NK-92 (cell line): ENCODE measurements around the gene SLITRK5.

Experiments
- DNase-seq: peaks from one replicate; lab custom pipeline; 2025; ENCODE audit not compliant: unreplicated experiment; lab: John Stamatoyannopoulos, UW

SLITRK5 gene, protein sequence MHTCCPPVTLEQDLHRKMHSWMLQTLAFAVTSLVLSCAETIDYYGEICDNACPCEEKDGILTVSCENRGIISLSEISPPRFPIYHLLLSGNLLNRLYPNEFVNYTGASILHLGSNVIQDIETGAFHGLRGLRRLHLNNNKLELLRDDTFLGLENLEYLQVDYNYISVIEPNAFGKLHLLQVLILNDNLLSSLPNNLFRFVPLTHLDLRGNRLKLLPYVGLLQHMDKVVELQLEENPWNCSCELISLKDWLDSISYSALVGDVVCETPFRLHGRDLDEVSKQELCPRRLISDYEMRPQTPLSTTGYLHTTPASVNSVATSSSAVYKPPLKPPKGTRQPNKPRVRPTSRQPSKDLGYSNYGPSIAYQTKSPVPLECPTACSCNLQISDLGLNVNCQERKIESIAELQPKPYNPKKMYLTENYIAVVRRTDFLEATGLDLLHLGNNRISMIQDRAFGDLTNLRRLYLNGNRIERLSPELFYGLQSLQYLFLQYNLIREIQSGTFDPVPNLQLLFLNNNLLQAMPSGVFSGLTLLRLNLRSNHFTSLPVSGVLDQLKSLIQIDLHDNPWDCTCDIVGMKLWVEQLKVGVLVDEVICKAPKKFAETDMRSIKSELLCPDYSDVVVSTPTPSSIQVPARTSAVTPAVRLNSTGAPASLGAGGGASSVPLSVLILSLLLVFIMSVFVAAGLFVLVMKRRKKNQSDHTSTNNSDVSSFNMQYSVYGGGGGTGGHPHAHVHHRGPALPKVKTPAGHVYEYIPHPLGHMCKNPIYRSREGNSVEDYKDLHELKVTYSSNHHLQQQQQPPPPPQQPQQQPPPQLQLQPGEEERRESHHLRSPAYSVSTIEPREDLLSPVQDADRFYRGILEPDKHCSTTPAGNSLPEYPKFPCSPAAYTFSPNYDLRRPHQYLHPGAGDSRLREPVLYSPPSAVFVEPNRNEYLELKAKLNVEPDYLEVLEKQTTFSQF

DNA sequence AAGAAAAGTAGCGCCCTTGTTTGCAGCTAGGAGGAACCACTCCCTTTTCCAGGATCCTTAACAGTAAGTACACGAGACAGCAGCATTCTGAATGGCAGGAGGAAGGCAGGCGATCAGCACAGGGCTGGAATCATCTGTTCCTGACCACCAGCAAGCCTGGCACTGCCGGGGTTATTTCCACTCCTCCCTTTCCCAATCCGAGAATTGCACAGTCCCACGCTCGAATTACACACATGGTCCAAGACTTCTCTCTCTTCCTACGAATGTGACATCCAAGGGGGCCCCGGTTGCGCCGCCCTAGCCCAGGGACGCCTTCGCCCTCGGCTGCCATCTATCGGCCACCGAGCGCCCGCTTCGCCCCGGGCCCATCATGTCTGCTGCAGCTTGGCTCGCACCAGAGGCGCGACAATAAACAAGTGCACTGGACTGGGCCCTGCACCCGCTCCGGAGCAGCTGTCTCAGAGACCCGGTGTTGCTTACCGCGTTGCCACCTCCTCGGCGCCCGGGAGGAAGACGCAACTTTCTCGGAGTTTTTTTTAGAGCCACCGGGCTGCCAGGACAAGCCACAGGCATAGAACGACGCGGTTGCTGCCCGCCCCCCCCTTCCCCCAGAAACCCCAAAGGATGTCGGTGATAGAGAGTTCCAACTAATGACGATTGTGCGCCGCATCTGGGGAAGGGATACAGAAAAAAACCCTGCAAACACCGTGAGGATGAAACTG lies at the start of gene SLITRK5:
Gene SLITRK5 (plus strand): TSS at position 341 of the 722 bp plus-strand sequence. CDS start 4,018 bp downstream, outside the sequence.
- no peak for DNase-seq

DNA sequence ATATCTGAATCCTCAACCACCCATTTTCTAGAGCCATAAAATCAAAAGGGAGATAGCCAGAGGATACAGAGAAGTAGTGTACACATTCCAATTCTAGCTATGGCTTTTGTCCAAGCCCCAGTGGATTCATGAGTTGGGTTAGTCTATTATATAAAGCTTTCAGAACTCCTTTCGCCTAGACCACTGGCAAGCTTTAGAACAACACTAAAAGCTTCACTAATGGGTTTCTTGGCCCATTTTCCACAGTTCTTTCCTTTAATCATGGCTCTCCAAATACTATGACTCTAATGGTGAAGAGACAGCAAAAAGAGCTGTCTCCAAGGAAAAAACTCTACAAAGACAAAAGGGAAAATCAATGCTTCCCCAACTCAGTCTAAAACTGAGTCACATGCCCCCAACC lies 48.2 kb upstream of the SLITRK5 start:
- DNase-seq: no peak

DNA sequence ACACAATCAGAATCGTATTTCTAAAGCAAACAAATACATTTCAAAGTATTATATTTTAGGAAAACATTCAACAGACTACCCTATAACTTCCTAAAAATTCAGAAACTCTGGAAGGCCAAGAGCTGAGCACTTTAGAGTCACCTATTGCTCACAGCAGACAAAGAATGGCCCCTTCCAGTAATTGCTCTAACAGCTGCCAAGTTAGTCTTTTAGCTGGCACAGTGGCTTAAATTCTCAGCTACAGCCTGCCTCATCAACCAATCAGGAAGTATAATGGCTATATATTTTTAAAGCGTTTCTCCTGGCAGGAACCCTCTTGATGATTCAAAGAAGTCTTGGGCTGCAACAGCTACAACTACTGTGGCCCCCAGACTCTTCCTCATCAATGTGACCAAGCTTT lies 14.9 kb upstream of the SLITRK5 start:
- no peak for DNase-seq

DNA sequence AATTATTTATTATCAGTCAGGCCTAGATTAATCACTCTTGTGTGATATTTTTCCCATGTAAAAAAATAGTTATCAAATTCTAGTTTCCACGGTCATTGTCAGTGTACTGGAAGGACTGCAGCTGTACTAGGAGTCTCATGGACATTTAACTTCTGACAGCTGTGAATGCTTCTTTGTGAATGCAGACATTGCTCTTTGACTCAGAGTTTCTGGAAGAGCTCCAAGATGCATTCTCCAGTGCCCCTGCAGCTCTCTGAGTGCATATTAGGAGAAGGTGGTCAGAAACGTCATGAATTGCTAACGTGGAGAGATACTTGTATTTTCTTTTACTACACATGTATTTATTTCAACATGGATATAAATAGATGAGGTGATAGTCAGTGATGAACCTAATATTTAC lies 9.7 kb upstream of the SLITRK5 start:
- DNase-seq: no peak

DNA sequence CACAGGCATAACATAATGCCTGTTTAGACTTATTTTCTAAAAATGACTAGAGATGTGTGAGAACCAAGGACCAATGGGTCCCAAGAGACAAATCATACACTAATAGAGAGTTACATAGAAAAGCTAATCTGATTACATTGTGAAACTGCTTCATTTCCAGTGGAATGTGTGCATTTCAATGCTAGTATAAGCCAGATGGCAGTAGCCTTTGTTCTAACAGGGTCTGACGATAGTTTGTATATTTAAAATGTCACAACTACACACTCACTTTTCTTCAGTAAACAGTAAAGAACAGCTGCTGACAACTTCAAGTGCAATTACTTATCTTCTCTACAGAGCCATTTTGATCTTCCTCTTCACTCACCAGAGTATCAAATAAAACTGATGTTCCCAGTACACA lies 4.3 kb upstream of the SLITRK5 start:
- DNase-seq: no peak

DNA sequence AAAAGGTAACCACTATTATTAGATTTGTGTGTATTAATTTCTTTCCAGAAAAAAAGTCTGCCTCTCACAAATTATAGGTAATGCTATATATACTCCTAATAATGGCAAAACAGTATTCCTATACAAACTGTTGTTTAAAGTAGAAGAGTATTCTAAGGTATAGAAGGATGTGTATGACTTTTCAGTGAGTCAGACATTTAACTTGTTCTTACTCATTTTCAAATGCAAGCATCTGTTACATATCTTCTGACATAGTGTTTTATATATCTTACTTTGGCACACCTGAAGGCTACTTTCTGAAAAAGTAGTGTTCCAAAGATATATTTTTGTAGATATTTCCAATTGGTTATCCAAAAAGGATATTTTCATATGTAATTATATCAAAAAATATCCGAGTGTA lies 3.5 kb upstream of the SLITRK5 start:
- DNase-seq: no peak

DNA sequence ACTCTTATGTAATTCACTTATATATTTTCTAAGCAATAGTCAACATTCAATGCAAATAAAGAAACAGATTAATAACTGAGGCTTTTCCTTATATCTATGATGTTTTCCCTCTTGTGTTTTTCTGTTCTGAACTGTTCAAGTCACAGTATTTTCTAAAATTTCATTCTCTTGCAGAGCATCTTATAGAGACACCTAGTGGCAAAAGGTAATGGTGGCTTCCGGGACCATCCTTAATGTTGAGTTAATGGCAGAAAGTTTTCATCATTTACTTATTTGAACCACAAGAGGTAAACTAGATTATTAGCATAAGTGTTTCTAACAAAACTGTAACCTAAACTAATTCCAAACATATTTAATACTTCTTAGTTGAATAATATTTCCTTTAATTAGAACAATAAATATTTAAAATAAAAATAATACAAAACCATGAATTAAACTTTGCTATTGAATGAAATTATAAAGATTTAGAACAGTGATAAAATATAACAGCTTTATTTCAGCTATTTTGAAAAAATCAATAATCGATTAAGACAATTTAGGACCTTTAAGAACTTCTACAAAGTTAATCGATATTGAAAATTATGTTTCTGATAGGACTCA lies 1.7 kb upstream of the SLITRK5 start:
- DNase-seq: no peak

DNA sequence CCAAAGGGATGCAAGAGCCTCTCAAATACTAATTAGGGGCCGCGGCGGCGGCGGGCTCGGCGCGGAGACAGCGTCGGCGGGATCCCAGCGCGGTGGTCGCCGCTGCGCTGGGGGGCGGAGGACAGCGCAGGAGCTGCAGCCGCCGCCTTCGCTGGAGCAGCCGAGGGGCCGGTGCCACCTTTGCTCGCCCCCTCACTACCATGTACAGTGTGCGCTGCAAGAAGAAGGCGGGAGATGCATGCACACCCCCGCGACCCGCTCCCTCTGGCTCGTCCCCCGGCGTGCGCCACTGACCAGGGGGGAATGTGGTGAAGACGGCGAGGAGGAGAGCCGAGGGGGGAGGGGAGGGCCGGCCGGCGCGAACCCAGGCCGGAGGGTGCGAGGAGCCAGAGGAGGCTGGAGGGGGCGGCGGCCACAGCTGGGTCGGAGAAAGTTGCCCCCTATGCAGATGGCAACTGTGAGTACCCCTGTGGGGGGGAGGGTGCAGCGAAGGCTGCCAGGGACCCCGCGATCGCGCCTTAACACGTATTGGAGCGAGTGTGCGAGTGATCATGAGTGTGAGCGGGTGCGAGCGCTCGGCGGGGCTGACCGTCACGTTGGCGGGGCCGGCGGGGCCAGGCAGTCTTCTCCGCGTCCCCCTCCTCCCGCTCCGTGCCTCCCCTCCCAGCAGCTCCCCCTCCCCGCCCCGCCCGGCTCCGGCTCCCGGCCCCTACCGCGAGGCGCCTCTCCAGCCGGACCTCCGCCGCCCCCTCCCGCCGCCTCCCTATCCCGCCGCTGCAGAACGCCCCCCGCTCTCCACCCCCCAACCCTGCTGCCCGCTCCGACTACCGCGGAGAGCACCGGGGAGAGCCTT lies 808 bp downstream of the SLITRK5 start:
- no peak for DNase-seq

DNA sequence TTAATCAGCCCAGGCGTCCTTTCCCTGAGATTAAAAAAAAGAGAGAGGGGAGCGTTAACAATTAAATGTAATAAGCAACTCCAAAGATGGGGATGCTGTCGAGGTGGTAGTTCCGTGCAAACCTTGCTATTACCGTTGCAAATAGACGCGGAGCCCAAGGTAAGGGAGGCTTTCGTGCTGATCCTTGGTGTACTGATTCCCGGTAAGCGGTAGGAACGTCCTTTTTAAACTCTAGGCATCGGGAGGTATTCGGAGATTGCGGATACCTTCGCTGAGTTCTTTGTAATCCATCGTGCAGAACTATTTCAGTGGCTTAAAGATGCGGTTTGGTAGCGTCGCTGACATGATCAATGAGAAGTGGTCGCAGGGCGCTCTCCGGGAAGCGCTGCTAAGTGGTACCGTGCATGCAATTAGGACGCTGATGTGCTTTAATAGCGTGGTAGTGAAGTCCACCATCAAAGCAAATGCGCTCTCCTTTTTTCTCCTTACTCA lies 3.1 kb downstream of the SLITRK5 start:
- DNase-seq: no peak

DNA sequence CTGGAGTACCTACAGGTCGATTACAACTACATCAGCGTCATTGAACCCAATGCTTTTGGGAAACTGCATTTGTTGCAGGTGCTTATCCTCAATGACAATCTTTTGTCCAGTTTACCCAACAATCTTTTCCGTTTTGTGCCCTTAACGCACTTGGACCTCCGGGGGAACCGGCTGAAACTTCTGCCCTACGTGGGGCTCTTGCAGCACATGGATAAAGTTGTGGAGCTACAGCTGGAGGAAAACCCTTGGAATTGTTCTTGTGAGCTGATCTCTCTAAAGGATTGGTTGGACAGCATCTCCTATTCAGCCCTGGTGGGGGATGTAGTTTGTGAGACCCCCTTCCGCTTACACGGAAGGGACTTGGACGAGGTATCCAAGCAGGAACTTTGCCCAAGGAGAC lies 4.7 kb downstream of the SLITRK5 start:
- no peak for DNase-seq

DNA sequence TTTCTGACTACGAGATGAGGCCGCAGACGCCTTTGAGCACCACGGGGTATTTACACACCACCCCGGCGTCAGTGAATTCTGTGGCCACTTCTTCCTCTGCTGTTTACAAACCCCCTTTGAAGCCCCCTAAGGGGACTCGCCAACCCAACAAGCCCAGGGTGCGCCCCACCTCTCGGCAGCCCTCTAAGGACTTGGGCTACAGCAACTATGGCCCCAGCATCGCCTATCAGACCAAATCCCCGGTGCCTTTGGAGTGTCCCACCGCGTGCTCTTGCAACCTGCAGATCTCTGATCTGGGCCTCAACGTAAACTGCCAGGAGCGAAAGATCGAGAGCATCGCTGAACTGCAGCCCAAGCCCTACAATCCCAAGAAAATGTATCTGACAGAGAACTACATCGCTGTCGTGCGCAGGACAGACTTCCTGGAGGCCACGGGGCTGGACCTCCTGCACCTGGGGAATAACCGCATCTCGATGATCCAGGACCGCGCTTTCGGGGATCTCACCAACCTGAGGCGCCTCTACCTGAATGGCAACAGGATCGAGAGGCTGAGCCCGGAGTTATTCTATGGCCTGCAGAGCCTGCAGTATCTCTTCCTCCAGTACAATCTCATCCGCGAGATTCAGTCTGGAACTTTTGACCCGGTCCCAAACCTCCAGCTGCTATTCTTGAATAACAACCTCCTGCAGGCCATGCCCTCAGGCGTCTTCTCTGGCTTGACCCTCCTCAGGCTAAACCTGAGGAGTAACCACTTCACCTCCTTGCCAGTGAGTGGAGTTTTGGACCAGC lies 5.3 kb downstream of the SLITRK5 start:
- no peak for DNase-seq

DNA sequence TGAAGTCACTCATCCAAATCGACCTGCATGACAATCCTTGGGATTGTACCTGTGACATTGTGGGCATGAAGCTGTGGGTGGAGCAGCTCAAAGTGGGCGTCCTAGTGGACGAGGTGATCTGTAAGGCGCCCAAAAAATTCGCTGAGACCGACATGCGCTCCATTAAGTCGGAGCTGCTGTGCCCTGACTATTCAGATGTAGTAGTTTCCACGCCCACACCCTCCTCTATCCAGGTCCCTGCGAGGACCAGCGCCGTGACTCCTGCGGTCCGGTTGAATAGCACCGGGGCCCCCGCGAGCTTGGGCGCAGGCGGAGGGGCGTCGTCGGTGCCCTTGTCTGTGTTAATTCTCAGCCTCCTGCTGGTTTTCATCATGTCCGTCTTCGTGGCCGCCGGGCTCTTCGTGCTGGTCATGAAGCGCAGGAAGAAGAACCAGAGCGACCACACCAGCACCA lies 5.9 kb downstream of the SLITRK5 start:
- no peak for DNase-seq

DNA sequence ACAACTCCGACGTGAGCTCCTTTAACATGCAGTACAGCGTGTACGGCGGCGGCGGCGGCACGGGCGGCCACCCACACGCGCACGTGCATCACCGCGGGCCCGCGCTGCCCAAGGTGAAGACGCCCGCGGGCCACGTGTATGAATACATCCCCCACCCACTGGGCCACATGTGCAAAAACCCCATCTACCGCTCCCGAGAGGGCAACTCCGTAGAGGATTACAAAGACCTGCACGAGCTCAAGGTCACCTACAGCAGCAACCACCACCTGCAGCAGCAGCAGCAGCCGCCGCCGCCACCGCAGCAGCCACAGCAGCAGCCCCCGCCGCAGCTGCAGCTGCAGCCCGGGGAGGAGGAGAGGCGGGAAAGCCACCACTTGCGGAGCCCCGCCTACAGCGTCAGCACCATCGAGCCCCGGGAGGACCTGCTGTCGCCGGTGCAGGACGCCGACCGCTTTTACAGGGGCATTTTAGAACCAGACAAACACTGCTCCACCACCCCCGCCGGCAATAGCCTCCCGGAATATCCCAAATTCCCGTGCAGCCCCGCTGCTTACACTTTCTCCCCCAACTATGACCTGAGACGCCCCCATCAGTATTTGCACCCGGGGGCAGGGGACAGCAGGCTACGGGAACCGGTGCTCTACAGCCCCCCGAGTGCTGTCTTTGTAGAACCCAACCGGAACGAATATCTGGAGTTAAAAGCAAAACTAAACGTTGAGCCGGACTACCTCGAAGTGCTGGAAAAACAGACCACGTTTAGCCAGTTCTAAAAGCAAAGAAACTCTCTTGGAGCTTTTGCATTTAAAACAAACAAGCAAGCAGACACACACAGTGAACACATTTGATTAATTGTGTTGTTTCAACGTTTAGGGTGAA lies 6.6 kb downstream of the SLITRK5 start:
- no peak for DNase-seq

DNA sequence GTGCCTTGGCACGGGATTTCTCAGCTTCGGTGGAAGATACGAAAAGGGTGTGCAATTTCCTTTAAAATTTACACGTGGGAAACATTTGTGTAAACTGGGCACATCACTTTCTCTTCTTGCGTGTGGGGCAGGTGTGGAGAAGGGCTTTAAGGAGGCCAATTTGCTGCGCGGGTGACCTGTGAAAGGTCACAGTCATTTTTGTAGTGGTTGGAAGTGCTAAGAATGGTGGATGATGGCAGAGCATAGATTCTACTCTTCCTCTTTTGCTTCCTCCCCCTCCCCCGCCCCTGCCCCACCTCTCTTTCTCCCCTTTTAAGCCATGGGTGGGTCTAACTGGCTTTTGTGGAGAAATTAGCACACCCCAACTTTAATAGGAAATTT lies 7.2 kb downstream of the SLITRK5 start:
- no peak for DNase-seq

DNA sequence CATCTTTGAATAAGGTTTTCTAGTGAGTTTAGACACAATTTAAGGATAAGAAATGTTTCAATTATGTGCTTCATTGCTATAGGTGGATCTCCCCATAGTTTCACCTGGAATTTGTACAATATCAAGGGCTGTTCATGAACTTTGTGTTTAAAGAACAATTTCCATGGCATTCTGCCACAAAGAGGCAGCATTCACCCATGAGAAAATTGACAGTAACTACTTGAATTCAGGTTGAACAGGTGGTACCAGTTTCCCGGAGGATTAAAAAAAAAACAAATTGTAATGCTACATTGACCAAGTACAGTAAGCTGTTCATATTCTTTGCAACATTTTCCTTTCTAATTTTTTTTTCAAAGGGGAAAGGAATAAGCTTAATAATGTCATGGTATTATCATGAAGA lies 9.1 kb downstream of the SLITRK5 start:
- DNase-seq: no peak

DNA sequence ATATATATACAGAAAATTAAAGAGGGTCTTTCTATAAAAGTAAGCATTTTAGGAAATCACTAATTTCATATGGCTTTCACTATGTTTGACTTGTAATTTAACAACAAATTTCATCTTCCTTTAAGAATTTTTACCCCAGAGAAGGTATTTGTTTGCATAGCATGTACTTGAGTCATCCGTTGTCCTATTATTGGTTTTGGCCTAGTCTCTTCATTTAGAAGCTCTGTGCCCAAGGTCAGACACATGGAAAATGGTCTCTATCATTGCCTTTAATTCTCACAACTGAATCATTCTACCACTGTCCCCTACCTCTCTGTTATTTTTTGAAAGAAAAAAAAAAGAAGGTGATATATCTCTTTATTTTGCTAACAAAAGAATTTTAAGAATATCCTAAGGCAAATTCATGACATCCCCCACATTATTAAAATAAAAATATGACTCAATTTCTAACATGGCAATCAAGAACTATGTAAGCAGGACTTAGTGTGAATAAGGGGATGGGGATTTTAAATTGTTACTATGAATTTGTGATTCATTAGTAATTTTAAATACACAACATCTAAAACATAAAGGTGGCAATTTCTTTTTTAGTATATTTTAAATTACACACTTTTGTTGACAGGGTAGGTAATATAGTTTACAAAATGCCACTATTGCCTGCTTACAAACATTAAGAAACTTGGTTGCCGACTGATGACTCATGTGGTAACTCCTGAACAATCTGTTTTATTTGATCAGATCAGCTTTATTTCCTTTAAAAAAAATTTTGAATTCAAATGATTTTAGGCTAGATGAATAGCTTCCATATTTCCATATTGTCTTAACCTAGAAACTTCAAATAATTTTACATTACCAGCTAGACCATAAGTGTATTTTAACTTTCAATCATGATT lies 13.9 kb downstream of the SLITRK5 start:
- DNase-seq: no peak

DNA sequence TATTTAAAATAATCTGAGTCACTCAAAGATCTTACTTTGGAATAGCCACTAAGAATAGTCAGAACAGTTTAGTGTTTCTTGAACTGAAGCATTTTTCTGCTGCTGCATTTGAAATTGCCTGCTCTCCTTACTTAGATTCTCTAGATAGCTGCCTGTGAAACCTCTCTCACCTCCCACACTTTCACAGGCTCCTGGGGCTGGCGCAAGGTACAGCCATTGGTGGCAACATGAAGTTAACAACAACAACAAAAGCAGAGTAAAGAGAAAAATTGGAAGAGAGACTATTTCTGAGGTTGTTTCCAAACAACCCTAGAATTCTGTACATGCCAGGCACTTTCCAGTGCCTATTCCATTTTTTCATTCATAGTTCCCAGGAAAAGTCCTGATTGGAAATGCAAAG lies 25.3 kb downstream of the SLITRK5 start:
- DNase-seq: no peak
